Neural cell (in vitro differentiated cells): Measurements from ENCODE around the gene ACSM4. TPM values are rescaled to one million over a fixed set of nuclear protein-coding genes. Genes with fewer than 3 reads are reported as not detected.
"Not testable (repeated sequence)": the region's sequence is repeated elsewhere in the genome, so short reads cannot be mapped to it uniquely, and the experiment has no call there.

Source experiments
- H2AFZ ChIP-seq: fragments of 200-600, 300-800 bp; sonication (generic), shearing (Covaris generic); 2 replicates; pipeline ENCODE4 v1.6.0; 2014; ENCODE audit warnings: low read depth, mild to moderate bottlenecking, antibody characterized with exemption, low read length, moderate library complexity
- H3F3A ChIP-seq: fragments of 200-600 bp; shearing (Covaris generic); 2 replicates; pipeline ENCODE4 v1.6.1; 2016; ENCODE audit warnings: mild to moderate bottlenecking, moderate library complexity, mixed read lengths, antibody characterized with exemption, low read length; ENCODE audit not compliant: insufficient read depth, poor library complexity, severe bottlenecking
- H3K27ac ChIP-seq: fragments of 200-600, 300-800 bp; sonication (generic), shearing (Covaris generic); 2 replicates; pipeline ENCODE4 v1.5.1; 2014; ENCODE audit warnings: mild to moderate bottlenecking, low read length, moderate library complexity
- H3K27me3 ChIP-seq: fragments of 300-800, 200-600 bp; sonication (generic), shearing (Covaris generic); 2 replicates; pipeline ENCODE4 v1.6.0; 2014; ENCODE audit warnings: mild to moderate bottlenecking, low read depth, low read length, moderate library complexity; ENCODE audit not compliant: insufficient read depth
- H3K36me3 ChIP-seq: fragments of 300-800, 200-600 bp; sonication (generic), shearing (Covaris generic); 2 replicates; pipeline ENCODE4 v1.5.1; 2014; ENCODE audit warnings: mild to moderate bottlenecking, antibody characterized with exemption, low read length, moderate library complexity; ENCODE audit not compliant: insufficient read depth
- H3K4me2 ChIP-seq: fragments of 300-800, 200-600 bp; sonication (generic), shearing (Covaris generic); 2 replicates; pipeline ENCODE4 v1.6.0; 2014; ENCODE audit warnings: mild to moderate bottlenecking, low read length
- H3K4me3 ChIP-seq: fragments of 300-800, 200-600 bp; sonication (generic), shearing (Covaris generic); 2 replicates; pipeline ENCODE4 v1.5.1; 2014; ENCODE audit warnings: mild to moderate bottlenecking, low read length, moderate library complexity
- H3K79me2 ChIP-seq: fragments of 200-600 bp; shearing (Covaris generic); replicated peaks from 2 replicates; pipeline ENCODE4 v1.6.0; 2014; ENCODE audit warnings: mild to moderate bottlenecking, low read length, moderate library complexity; ENCODE audit not compliant: insufficient read depth
- H3K9ac ChIP-seq: fragments of 300-800, 200-600 bp; sonication (generic), shearing (Covaris generic); 2 replicates; pipeline ENCODE4 v1.6.1; 2016; ENCODE audit warnings: mild to moderate bottlenecking, low read length, mixed read lengths
- H3K9me2 ChIP-seq: fragments of 200-600 bp; shearing (Covaris generic); 2 replicates; pipeline ENCODE4 v1.6.1; 2016; ENCODE audit warnings: mild to moderate bottlenecking, low read length, mixed read lengths; ENCODE audit not compliant: insufficient read depth
- H3K9me3 ChIP-seq: fragments of 200-600, 300-800 bp; sonication (generic), shearing (Covaris generic); 2 replicates; pipeline ENCODE4 v1.6.1; 2016; ENCODE audit warnings: mild to moderate bottlenecking, mixed run types, low read length, moderate library complexity, mixed read lengths
- H4K20me1 ChIP-seq: fragments of 200-600 bp; shearing (Covaris generic); 2 replicates; pipeline ENCODE4 v1.6.1; 2016; ENCODE audit warnings: mild to moderate bottlenecking, mixed run types; ENCODE audit not compliant: insufficient read depth
- EP300 ChIP-seq: fragments of 450-650 bp; conservative IDR thresholded peaks from 2 replicates; pipeline ENCODE4 v1.6.1; 2014; ENCODE audit warnings: antibody characterized with exemption, mild to moderate bottlenecking, moderate library complexity; ENCODE audit not compliant: poor library complexity, severe bottlenecking
- EZH2 ChIP-seq: fragments of 200-600, 300-800 bp; shearing (Covaris generic), sonication (generic); IDR thresholded peaks from 2 replicates; pipeline ENCODE4 v1.6.1; 2014; ENCODE audit warnings: antibody characterized with exemption, low read length, borderline replicate concordance, mild to moderate bottlenecking; ENCODE audit not compliant: insufficient read depth, poor library complexity, severe bottlenecking
- MXI1 ChIP-seq: fragments of 450-650 bp; conservative IDR thresholded peaks from 2 replicates; pipeline ENCODE4 v1.6.1; 2014; ENCODE audit warnings: antibody characterized with exemption, mild to moderate bottlenecking; ENCODE audit not compliant: poor library complexity, severe bottlenecking
- POLR2AphosphoS5 ChIP-seq: IDR thresholded peaks from 2 replicates; pipeline ENCODE4 v1.6.1; 2012
- RAD21 ChIP-seq: fragments of 450-650 bp; conservative IDR thresholded peaks from 2 replicates; pipeline ENCODE4 v1.6.1; 2014; ENCODE audit warnings: antibody characterized with exemption, mild to moderate bottlenecking, moderate library complexity
- SMC3 ChIP-seq: fragments of 450-650 bp; conservative IDR thresholded peaks from 2 replicates; pipeline ENCODE4 v1.6.1; 2014; ENCODE audit warnings: antibody characterized with exemption, mild to moderate bottlenecking, moderate library complexity; ENCODE audit not compliant: poor library complexity
- TAF1 ChIP-seq: IDR thresholded peaks from 2 replicates; pipeline ENCODE4 v1.6.1; 2012; ENCODE audit warnings: low read depth
- polyA plus RNA-seq: library from polyadenylated mRNA; depleted of rRNA; stranded (reverse); fragments of >200 nt; gene quantifications from 2 replicates; pipeline ENCODE4 v1.2.3, GENCODE V29; 2014
- TF ChIP-seq, protein P1 (sequence below): IDR thresholded peaks from 2 replicates; pipeline ENCODE4 v1.6.1; 2012; ENCODE audit warnings: borderline replicate concordance
- TF ChIP-seq, protein P2 (sequence below): fragments of 450-650 bp; IDR thresholded peaks from 2 replicates; pipeline ENCODE4 v1.5.1; 2014; ENCODE audit warnings: antibody characterized with exemption, mild to moderate bottlenecking, moderate library complexity; ENCODE audit not compliant: poor library complexity, severe bottlenecking

ACSM4 gene
- polyA plus RNA-seq, 1 donor from 2014 or later, result not detected

DNA sequence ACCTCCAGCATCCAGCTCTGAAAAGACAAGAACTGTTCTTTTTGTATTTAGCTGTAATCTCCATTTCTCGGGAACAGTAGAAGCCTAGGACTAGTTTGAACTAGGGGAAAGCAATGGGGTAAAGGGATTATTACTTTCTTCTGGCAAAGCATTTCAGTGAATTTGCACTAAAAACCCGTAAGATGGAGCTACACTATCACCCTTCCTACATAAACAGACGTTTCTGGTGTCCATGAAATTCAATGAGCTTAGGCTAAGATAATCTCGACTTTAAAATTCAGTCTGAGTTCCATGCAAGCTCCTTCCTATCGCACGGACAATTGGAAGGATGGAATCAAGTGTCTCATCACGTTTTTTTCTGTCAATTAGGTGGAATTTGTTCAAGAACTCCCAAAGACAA is 24.0 kb downstream of the ACSM4 start:
- no peak overlapping the region for H2AFZ ChIP-seq
- H3K4me2 ChIP-seq, result no peak overlapping the region
- H3K27me3 ChIP-seq, result no peaks in the 10 kb centered on the region
- no peaks in the 10 kb centered on the region for H3K79me2 ChIP-seq
- TF ChIP-seq POLR2AphosphoS5, result no peak
- TF ChIP-seq, protein P1, sequence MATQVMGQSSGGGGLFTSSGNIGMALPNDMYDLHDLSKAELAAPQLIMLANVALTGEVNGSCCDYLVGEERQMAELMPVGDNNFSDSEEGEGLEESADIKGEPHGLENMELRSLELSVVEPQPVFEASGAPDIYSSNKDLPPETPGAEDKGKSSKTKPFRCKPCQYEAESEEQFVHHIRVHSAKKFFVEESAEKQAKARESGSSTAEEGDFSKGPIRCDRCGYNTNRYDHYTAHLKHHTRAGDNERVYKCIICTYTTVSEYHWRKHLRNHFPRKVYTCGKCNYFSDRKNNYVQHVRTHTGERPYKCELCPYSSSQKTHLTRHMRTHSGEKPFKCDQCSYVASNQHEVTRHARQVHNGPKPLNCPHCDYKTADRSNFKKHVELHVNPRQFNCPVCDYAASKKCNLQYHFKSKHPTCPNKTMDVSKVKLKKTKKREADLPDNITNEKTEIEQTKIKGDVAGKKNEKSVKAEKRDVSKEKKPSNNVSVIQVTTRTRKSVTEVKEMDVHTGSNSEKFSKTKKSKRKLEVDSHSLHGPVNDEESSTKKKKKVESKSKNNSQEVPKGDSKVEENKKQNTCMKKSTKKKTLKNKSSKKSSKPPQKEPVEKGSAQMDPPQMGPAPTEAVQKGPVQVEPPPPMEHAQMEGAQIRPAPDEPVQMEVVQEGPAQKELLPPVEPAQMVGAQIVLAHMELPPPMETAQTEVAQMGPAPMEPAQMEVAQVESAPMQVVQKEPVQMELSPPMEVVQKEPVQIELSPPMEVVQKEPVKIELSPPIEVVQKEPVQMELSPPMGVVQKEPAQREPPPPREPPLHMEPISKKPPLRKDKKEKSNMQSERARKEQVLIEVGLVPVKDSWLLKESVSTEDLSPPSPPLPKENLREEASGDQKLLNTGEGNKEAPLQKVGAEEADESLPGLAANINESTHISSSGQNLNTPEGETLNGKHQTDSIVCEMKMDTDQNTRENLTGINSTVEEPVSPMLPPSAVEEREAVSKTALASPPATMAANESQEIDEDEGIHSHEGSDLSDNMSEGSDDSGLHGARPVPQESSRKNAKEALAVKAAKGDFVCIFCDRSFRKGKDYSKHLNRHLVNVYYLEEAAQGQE, result no peak
- no peak for TF ChIP-seq TAF1
- no peak for TF ChIP-seq MXI1
- TF ChIP-seq EP300, result no peak
- no peak for TF ChIP-seq EZH2
- no peak for TF ChIP-seq RAD21
- TF ChIP-seq, protein P2, sequence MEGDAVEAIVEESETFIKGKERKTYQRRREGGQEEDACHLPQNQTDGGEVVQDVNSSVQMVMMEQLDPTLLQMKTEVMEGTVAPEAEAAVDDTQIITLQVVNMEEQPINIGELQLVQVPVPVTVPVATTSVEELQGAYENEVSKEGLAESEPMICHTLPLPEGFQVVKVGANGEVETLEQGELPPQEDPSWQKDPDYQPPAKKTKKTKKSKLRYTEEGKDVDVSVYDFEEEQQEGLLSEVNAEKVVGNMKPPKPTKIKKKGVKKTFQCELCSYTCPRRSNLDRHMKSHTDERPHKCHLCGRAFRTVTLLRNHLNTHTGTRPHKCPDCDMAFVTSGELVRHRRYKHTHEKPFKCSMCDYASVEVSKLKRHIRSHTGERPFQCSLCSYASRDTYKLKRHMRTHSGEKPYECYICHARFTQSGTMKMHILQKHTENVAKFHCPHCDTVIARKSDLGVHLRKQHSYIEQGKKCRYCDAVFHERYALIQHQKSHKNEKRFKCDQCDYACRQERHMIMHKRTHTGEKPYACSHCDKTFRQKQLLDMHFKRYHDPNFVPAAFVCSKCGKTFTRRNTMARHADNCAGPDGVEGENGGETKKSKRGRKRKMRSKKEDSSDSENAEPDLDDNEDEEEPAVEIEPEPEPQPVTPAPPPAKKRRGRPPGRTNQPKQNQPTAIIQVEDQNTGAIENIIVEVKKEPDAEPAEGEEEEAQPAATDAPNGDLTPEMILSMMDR, result no peak
- no peak for TF ChIP-seq SMC3
- no peaks in the 10 kb centered on the region for H4K20me1 ChIP-seq
- H3K4me3 ChIP-seq, result no peak overlapping the region
- no peaks in the 10 kb centered on the region for H3K9me2 ChIP-seq
- H3K9me3 ChIP-seq, result no peaks in the 10 kb centered on the region
- H3K27ac ChIP-seq, result no peak overlapping the region
- H3K9ac ChIP-seq, result no peak overlapping the region
- no peaks in the 10 kb centered on the region for H3K36me3 ChIP-seq
- no peaks in the 10 kb centered on the region for H3F3A ChIP-seq

DNA sequence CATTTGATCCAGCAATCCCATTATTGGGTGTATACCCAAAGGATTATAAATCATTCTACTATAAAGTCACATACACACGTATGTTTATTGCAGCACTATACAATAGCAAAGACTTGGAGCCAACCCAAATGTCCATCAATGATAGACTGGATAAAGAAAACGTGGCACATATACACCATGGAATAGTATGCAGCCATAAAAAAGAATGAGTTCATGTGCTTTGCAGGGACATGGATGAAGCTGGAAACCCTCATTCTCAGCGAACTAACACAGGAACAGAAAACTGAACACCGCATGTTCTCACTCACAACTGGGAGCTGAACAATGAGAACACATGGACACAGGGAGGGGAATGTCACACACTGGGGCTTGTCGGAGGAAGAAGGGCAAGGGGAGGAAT is 33.9 kb downstream of the ACSM4 start:
- not testable (repeated sequence) for H3K9me3 ChIP-seq, H3K9ac ChIP-seq, H3K27me3 ChIP-seq, H3F3A ChIP-seq, H3K4me3 ChIP-seq, H2AFZ ChIP-seq, H3K27ac ChIP-seq, H3K79me2 ChIP-seq, H3K4me2 ChIP-seq, H4K20me1 ChIP-seq, H3K36me3 ChIP-seq, H3K9me2 ChIP-seq

DNA sequence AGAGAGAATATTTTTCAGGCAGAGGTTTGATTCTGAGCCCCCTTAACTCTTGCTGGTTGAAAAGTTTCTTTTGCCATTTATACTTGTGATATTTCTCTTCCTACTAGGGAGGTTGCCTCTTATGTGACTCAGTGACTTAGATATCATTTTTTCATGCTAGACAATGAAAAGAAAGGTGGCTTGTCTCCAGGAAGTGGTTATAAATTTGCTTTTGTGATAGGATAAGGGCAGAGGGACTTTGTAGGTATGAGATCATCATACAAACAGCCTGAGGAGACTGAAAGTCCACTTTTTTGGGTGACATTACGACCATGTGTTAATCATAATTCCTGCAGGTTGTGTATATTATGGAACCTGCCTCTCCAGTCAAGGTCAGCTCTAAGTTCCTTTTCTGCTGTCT is 35.8 kb downstream of the ACSM4 start:
- H3K4me2 ChIP-seq, result no peak overlapping the region
- H3K27me3 ChIP-seq, result no peaks in the 10 kb centered on the region
- H3K79me2 ChIP-seq, result no peaks in the 10 kb centered on the region
- H3K4me3 ChIP-seq, result no peak overlapping the region
- no peak overlapping the region for H2AFZ ChIP-seq
- no peaks in the 10 kb centered on the region for H3K9me3 ChIP-seq
- no peak overlapping the region for H3K27ac ChIP-seq
- no peaks in the 10 kb centered on the region for H3K36me3 ChIP-seq
- H3K9me2 ChIP-seq, result no peaks in the 10 kb centered on the region
- no peaks in the 10 kb centered on the region for H4K20me1 ChIP-seq
- no peak overlapping the region for H3K9ac ChIP-seq
- TF ChIP-seq RAD21 (no peak), EP300 (no peak), SMC3 (no peak), TAF1 (no peak), MXI1 (no peak), EZH2 (no peak)
- TF ChIP-seq, protein P2, result no peak
- TF ChIP-seq, protein P1, result no peak
- no peaks in the 10 kb centered on the region for H3F3A ChIP-seq
